ENCODE data around the gene LKAAEAR1. TPM values are rescaled to one million over a fixed set of nuclear protein-coding genes. Genes with fewer than 3 reads are reported as not detected.

The LKAAEAR1 gene
- total RNA-seq, 1 donor from 2014 or later = not detected

DNA sequence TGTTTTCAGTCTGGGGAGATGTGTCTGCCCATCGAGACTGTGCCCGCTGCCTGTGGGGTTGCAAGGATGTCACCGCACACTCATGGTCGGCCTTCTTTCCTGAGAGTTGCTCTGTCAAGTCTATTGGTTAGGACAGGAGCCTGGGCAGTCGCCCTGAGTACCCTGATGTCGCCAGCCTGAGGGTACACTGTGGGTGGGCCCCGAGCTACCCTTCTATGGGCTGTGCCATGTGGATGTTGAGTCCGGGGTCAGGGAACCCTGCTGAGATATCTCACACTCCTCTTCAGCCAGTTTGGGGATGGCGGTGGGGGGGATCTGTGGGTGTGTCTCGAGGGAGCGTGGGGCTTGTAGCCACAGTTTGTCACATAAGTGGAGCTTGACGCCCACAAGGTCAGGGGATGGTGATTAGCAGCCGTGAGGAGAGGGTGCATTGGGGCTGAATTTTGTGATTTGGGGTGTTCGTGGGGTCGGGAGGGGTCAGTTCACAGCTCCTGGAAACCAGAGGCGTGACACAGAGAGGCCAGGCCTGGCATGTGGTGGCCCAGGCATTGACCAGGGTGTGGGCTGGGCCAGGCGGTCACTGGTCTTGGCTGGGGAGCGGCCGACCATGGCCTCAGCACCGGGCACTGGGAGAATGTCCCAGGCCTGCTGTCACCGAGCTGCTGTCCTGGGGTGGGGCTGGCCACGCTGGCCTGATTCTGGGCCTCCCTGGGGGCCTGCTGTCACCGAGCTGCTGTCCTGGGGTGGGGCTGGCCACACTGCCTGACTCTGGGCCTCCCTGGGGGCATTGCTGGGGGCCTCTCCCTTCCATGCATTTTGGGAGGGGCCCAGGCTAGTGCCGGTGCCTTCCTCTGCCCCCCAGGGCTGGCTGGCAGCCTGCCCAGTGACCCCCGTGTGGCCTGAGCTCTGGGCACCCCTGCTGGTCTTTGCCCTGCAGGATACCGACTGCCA is 24.8 kb upstream of the LKAAEAR1 start:
- Mint-ChIP-seq H3K27ac (no peak overlapping the region), H3K27me3 (peaks cover 16% of the 10 kb centered on the region), H3K36me3 (ENCODE audit: insufficient read depth) (no peaks in the 10 kb centered on the region), H3K4me3 (ENCODE audit: low read depth) (no peak overlapping the region), H3K4me1 (ENCODE audit: low read depth) (peaks cover 3% of the 10 kb centered on the region), H3K9me3 (ENCODE audit: low read depth) (no peaks in the 10 kb centered on the region)
- DNase-seq (ENCODE audit: low spot score, unreplicated experiment) = no peak
- TF ChIP-seq, protein P1, sequence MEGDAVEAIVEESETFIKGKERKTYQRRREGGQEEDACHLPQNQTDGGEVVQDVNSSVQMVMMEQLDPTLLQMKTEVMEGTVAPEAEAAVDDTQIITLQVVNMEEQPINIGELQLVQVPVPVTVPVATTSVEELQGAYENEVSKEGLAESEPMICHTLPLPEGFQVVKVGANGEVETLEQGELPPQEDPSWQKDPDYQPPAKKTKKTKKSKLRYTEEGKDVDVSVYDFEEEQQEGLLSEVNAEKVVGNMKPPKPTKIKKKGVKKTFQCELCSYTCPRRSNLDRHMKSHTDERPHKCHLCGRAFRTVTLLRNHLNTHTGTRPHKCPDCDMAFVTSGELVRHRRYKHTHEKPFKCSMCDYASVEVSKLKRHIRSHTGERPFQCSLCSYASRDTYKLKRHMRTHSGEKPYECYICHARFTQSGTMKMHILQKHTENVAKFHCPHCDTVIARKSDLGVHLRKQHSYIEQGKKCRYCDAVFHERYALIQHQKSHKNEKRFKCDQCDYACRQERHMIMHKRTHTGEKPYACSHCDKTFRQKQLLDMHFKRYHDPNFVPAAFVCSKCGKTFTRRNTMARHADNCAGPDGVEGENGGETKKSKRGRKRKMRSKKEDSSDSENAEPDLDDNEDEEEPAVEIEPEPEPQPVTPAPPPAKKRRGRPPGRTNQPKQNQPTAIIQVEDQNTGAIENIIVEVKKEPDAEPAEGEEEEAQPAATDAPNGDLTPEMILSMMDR (IDR thresholded peaks at IDR 0.05; ENCODE audit: unreplicated experiment) = no peak

DNA sequence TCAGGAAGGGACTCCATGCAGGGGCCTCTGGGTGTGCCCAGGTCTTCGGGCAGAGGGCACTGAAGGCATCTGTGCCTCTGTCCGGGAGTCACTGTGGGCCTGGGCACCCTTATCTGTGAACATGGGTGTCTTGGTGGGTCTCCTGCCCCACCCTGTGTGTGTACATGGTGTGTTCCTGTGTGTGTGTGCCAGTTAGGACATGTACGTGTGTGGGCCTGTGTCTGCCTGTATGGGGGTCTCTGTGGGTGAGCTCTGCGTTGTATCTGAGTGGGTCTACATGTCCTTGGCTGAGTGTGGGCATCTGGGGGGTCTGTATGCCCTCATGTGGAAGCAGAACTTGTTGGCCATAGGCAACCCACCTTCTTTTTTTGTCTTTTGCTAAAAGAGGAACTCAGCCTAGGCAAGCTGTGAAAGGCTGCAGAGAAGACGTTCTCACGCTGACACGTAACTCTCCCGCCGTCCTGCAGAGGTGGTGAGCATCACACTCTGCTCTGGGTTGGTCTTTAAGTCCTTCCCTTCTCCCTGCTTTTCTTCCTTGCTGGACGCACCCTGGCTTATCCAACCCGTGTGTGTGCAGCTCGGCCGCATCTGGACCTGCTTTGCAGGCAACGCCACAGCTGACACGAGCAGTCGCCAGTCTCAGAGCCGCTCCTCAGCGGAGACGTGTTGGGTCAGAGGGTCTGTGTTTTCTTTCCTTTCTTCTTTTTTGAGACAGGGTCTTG is 23.7 kb upstream of the LKAAEAR1 start:
- no peak for DNase-seq (ENCODE audit: low spot score, unreplicated experiment)

DNA sequence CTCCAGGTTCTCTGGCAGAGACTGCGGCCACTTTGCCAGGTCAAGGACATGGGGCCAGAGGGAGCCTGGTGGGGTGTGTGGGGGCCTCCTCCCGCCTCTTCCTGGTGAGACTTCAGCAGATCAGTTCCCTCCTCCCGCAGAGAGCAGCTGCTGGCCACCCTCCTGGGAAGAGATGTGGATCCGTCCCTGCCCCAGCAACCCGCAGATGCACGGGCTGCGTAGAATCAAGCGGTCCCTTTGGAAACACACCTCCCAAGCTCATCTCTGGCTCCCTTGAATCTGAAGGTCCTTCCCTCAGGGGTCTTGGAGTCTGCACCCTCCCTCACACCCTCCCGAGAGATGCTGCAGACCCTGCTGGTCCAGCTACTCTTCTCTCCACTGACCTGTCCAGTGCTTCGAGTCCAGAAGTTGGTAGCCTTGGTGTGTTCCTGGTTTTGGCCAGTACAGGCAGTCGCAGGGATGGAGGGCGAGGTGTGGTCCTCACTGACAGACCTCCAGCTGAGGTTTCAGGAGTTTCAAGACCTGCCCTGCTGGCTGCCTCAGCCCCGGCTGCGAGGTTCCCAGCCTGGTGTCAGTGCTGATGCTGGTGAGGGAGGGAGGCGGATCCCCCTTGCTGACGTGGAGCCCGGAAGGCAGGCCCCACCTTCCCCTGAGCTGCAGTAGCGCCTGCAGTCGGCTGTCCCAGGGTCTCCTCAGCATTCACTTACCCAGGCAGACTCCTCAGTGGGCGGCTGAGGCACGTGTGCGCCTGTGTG is 23.0 kb upstream of the LKAAEAR1 start, which contains the start of gene NPBWR2:
Gene NPBWR2 (minus strand): TSS at position 585 of the 755 bp plus-strand sequence. CDS start 734 bp downstream, outside the sequence.
- TF ChIP-seq, protein P1 (IDR thresholded peaks at IDR 0.05; ENCODE audit: unreplicated experiment) = no peak
- no peaks in the 10 kb centered on the region for H3K36me3 Mint-ChIP-seq (ENCODE audit: insufficient read depth)
- peaks cover 10% of the 10 kb centered on the region for H3K4me1 Mint-ChIP-seq (ENCODE audit: low read depth)
- no peaks in the 10 kb centered on the region for H3K9me3 Mint-ChIP-seq (ENCODE audit: low read depth)
- H3K27me3 Mint-ChIP-seq = peaks cover 31% of the 10 kb centered on the region
- no peak within 1 kb of the TSS for H3K27ac Mint-ChIP-seq
- H3K4me3 Mint-ChIP-seq (ENCODE audit: low read depth) = no peak within 1 kb of the TSS
- DNase-seq (ENCODE audit: low spot score, unreplicated experiment) = no peak

More for the DNA sequence above, 23.7 kb upstream of the LKAAEAR1 start:
- Mint-ChIP-seq H3K27ac (no peak overlapping the region), H3K4me3 (ENCODE audit: low read depth) (no peak overlapping the region), H3K4me1 (ENCODE audit: low read depth) (peaks cover 7% of the 10 kb centered on the region), H3K27me3 (peaks cover 27% of the 10 kb centered on the region), H3K9me3 (ENCODE audit: low read depth) (no peaks in the 10 kb centered on the region), H3K36me3 (ENCODE audit: insufficient read depth) (no peaks in the 10 kb centered on the region)
- TF ChIP-seq, protein P1 (IDR thresholded peaks at IDR 0.05; ENCODE audit: unreplicated experiment) = no peak

DNA sequence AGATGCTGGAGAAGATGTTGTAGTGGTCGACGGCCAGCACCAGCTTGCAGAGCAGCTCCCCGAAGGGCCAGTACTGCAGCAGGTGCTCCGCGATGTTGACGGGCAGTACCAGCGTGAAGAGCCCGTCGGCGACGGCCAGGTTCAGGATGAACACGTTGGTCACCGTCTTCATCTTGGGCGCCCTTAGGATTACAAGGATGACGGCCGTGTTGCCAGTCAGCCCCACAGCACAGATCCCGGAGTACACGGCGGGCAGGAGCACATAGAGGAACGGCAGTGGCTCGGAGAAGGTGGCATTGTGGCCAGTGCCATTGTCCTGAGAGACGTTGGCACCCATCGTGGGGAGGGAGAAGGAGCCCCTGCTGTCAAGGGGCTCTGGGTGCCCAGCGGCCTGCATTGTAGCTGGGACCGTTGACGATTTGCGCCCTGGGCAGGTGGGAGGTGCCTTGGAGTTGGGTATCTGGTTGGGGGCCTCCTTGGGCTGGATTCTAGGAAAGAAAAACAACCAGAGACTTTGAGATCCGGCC is 22.3 kb upstream of the LKAAEAR1 start:
- TF ChIP-seq, protein P1 (IDR thresholded peaks at IDR 0.05; ENCODE audit: unreplicated experiment) = no peak
- Mint-ChIP-seq H3K27ac (no peak overlapping the region), H3K4me3 (ENCODE audit: low read depth) (no peak overlapping the region), H3K36me3 (ENCODE audit: insufficient read depth) (no peaks in the 10 kb centered on the region), H3K4me1 (ENCODE audit: low read depth) (peaks cover 10% of the 10 kb centered on the region), H3K27me3 (peaks cover 32% of the 10 kb centered on the region), H3K9me3 (ENCODE audit: low read depth) (no peaks in the 10 kb centered on the region)
- DNase-seq (ENCODE audit: low spot score, unreplicated experiment) = no peak
